ENCODE results near the gene CNOT6.

DNA sequence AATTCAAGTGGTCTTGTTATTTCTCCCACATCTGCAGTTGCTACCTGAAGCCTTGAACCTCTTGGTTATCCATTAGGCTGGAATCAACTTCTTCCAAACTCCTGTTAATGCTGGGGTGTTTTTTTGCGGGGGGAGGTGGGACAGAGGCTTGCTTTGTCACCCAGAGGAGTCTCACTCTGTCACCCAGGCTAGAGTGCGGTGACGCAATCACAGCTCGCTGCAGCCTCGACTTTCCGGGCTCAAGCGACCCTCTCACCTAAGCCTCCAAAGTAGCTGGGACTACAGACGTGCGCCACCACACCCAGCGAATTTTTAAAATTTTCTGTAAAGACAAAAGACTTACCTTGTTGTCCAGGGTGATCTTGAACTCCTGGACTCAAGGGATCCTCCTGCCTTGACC lies 92.7 kb downstream of the CNOT6 start:
- no peak for TF ChIP-seq EZH2 (IDR thresholded peaks at IDR 0.05; ENCODE audit: low read depth)
- TF ChIP-seq CTCF (conservative IDR thresholded peaks at IDR 0.05), result no peak
